ENCODE results near the gene FAM186B. TPM values are rescaled to one million over a fixed set of nuclear protein-coding genes. Genes with fewer than 3 reads are reported as not detected.

FAM186B gene
- total and polyA plus RNA-seq, 11 donors, result 0.17 to 0.78 (median 0.41) TPM

DNA sequence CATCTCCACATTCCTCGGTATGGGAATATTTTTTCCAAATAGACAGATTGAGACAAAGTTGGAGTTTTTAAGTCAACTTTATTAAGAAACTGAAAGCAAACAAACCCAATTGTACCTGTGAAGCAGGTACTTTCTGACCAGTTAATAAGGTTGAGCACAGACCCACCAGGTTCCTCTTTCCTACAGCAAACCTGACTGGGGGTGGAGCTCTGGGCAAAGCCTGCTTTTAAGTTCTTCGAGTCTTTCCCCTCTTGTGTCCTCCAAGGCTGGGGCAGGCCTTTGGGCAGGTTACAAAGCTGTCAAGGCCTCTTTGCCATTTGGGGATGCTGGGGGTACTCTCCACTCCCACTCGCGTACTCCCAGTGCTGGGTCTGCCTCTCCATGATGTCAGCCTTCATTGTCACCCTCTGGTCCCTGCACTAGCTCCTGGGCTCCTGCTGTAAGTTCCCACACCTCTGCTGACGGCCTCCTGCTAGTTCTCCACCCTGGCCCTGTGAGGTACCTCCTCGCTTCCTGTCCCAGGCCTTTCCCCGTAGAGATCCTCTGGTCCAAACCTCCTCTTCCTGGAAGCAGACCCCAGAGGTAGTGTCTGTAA is 63.4 kb downstream of the FAM186B start:
- 83 to 87% (median 85%) methylated on average over 7 of the region's 7 CpGs for WGBS, 4 donors
- no peak for ATAC-seq
- Histone ChIP-seq H3K9me3 (no peaks in the 10 kb centered on the region), H3K36me3 (no peaks in the 10 kb centered on the region), H3K4me1 (peaks cover 0 to 25% (median 13%) of the 10 kb centered on the region in 12 donors), H3K27ac (no peak overlapping the region), H3K27me3 (peaks cover 4 to 38% (median 24%) of the 10 kb centered on the region in 9 donors), H3K4me3 (no peak overlapping the region)
- no peak for DNase-seq
- intact Hi-C loops (cut with DNase I), result no loop called here
- no peak for TF ChIP-seq POLR2A (IDR thresholded peaks at IDR 0.05)
- TF ChIP-seq, protein P1, sequence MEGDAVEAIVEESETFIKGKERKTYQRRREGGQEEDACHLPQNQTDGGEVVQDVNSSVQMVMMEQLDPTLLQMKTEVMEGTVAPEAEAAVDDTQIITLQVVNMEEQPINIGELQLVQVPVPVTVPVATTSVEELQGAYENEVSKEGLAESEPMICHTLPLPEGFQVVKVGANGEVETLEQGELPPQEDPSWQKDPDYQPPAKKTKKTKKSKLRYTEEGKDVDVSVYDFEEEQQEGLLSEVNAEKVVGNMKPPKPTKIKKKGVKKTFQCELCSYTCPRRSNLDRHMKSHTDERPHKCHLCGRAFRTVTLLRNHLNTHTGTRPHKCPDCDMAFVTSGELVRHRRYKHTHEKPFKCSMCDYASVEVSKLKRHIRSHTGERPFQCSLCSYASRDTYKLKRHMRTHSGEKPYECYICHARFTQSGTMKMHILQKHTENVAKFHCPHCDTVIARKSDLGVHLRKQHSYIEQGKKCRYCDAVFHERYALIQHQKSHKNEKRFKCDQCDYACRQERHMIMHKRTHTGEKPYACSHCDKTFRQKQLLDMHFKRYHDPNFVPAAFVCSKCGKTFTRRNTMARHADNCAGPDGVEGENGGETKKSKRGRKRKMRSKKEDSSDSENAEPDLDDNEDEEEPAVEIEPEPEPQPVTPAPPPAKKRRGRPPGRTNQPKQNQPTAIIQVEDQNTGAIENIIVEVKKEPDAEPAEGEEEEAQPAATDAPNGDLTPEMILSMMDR (IDR thresholded peaks at IDR 0.05), result no peak

GRCh38 chr12:49541140-49541861 is 64.1 kb downstream of the FAM186B start:
- Histone ChIP-seq H3K36me3 (no peaks in the 10 kb centered on the region), H3K27ac (no peak overlapping the region), H3K27me3 (peaks cover 4 to 38% (median 28%) of the 10 kb centered on the region in 9 donors), H3K4me1 (peaks cover 0 to 25% (median 13%) of the 10 kb centered on the region in 12 donors), H3K4me3 (no peak overlapping the region), H3K9me3 (no peaks in the 10 kb centered on the region)
- DNase-seq, result no peak
- no peak for ATAC-seq
- intact Hi-C loops (cut with DNase I), result no loop called here
- no peak for TF ChIP-seq POLR2A (IDR thresholded peaks at IDR 0.05)
- TF ChIP-seq, protein P1 (IDR thresholded peaks at IDR 0.05), result no peak
- 84 to 88% (median 85%) methylated on average over 18 of the region's 18 CpGs for WGBS, 4 donors

DNA sequence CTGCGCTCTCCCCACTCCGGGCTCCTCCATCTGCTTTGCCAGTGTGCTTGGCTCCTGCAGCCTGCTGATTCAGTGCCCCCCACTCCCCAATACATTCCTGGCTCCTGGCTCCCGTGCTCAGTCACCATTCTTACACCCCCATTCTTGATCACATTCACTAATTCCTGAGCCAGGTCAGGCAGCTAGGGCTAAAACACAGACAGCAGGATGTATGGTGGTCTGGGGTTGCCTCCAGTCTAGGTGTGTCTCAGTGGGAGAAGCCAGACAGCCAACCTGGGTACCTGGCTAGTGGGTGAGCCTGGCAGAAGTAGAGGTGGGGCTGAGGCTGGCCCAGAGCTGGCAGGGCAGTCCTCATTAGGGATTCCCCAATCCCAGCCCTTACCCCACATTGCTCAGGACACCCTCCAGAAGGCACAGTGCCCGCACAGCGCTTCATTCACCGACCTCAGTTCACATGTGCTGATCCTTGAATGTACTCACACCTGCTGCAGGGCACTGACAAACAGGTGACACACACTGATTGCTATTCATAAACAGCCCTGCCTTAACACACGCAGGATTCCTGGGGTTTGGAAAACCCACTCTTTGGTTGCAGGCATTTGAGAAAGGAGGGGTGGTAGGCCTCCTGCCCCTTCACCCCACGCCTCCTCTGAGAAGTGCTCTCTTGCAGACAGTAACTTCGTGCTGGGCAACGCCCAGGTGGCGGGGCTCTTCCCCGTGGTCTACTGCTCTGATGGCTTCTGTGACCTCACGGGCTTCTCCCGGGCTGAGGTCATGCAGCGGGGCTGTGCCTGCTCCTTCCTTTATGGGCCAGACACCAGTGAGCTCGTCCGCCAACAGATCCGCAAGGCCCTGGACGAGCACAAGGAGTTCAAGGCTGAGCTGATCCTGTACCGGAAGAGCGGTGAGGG is 65.0 kb downstream of the FAM186B start:
- no peak overlapping the region for H3K27ac ChIP-seq
- H3K9me3 ChIP-seq, result no peaks in the 10 kb centered on the region
- DNase-seq (no peak), ATAC-seq (no peak)
- peaks cover 0 to 33% (median 13%) of the 10 kb centered on the region in 12 donors for H3K4me1 ChIP-seq
- H3K27me3 ChIP-seq, result peaks cover 4 to 39% (median 26%) of the 10 kb centered on the region in 9 donors
- 78 to 84% (median 80%) methylated on average over 17 to 21 of the region's 21 CpGs for WGBS, 4 donors
- no peak overlapping the region for H3K4me3 ChIP-seq
- intact Hi-C loops (cut with DNase I), result no loop called here
- TF ChIP-seq, protein P1 (IDR thresholded peaks at IDR 0.05), result no peak
- no peak for TF ChIP-seq POLR2A (IDR thresholded peaks at IDR 0.05)
- H3K36me3 ChIP-seq, result no peaks in the 10 kb centered on the region

Data from heart left ventricle (tissue), 16 donors.